Stimulated activated CD4-positive, alpha-beta T cell treated with anti-CD3 and anti-CD28 coated beads, Interleukin-12 subunit alpha, Interleukin-12 subunit beta, amount 100 ng/mL, for 48 hours (primary cell): ENCODE measurements around the gene TGM5.
A peak's percentile ranks its signal among the peaks of the same experiment; 100 is the strongest.
"Not testable (repeated sequence)": the region's sequence is repeated elsewhere in the genome, so short reads cannot be mapped to it uniquely, and the experiment has no call there.

Experiments used
- DNase-seq, 3 donors: peaks; one replicate each; pipeline ENCODE4 v3.0.0-alpha.2; 2020; ENCODE audit warnings: low read depth in 2 of 3, low spot score in 1 of 3

TGM5 gene

GRCh38 chr15:43275740-43276562 lies 9.2 kb upstream of the TGM5 start:
- DNase-seq, result no peak

DNA sequence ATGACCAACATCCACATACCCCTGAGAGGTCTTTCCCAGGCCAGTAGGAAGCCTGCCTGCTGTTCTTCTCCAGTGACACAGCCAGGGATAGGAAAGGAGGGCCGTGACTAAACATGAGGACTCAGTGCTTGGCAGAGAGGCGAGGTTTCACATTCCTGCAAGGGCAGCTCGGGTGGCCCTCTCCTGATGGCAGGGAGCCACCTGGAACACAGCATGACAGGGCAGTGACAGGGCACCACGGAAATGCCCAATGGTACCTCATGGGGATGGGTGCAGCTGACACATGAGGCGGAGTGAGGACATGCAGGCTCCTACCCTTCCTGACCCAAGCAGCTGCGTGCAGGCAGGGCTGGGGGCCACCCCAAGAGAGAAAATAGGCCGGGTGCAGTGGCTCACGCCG lies 7.4 kb upstream of the TGM5 start:
- no peak for DNase-seq

DNA sequence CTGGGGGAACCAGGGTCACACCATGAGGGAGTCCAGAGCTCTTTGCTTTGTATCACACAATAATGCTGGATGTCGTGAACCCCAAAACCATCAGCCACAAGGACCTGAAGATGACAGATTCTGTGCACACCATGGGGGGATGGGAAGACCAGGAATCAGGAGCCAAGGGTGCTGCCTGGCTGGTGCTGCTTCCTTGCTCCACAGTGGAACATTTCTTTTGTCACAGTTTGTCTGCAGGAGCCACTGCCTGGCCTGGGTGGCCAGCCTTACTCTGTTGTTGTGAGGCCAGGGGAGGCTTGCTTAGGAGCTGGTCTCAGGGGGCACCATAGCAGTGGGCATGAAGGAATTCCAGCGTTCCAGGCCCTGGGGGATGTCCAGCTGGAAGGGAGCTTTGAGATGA lies 6.5 kb upstream of the TGM5 start:
- DNase-seq, result no peak

GRCh38 chr15:43271908-43272307 lies 5.2 kb upstream of the TGM5 start:
- DNase-seq, result not testable (repeated sequence)

- DNase-seq, result no peak
Measured at GRCh38 chr15:43270676-43271306, 4.1 kb upstream of the TGM5 start.

GRCh38 chr15:43270113-43270665 lies 3.5 kb upstream of the TGM5 start:
- DNase-seq, result no peak

DNA sequence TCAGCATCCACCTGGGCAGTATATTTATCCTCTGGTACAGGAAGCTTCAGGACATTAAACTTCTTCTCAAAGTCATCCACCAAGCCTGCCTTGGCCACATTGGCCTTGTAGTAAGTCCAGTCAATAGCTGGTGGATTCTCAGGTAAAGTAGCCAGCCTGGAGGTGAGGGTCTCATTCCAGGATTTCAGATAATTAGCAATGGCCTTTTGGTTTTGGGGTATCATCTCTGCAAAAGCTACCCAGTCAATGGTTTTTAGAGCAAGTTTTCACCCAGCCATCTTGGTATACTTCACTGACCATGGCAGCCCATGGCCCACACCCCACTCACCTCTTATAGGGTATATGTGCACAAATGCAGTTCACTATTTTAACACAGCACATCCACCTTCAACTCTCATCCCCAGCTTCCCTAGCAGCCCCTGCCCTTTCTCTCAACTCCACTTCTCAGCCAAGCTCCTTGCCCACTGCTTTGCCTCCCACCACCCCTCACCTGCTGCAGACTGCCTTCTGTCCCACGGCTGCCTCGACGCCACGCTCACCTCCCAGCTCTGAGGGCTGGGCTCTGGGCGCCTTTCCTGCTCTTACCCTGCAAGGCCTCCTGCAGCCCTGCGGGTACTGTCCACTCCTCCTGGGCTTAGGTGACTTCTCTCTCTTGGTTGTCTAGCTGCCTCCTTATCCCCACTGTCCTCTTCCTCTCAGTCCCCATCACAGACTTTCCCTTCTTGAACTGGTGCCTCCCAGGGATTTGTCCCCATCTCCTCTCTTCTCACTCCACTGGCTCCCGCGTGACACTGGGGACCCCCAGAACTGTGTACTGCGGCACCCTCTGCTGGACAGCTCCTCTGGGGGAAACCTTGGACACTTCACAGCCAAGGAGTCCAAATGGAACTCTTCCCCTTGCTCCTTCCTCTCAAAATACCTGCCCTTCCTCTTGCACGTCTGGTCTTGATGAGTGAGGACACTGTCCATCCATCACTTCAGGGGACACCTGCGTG lies 1.7 kb upstream of the TGM5 start:
- DNase-seq, result no peak

DNA sequence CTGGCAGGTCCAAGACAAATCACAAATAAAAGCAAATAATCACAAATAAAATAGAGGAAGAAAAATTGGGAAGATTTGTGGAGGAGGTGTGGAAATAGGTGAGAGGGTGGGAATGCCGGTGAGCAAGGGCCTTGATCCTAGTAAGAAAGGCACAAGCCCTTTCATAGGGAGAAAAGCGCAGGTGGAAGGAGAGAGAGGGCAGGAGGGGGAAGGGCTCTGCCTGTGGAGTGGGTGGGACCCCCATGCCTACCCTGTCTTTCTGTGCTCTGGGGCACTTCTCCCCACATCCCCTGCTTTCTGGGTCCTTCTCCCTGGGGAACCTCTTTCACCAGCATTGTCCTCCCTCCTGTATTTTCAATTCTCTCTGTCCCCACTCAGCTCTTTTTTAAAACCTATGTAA lies 711 bp upstream of the TGM5 start:
- no peak for DNase-seq

- no peak for DNase-seq
Measured at GRCh38 chr15:43266386-43266785, 342 bp downstream of the TGM5 start.

DNA sequence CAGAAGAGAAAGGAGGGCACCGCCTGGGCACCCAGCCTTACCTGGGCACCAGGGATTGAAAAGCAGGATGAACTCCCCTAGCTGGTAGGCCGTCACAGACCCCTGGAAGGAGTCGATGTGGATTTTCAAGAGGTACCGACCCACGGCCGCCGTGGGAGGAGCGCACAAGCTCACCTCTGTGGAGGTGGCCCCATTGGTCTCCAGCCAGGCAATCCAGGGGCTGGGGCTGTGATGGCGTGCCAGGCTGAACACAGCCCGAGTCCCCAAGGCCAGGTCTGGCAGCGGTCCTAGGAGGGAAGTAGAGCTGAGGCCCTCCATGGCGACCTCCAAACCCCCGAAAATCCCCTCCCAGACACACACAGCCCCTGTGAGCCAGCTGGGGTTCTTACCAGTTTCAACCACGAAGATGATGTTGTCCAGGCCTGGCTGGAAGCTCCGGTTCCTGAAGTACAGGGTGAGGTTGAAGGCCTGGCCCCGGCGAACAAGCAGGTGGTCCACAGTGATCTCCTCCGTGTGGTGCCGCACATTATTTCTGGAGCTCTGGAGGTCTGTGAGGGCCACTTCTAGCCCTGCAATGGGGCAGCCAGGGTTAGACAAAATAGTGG lies 6.6 kb downstream of the TGM5 start:
- DNase-seq, result no peak

DNA sequence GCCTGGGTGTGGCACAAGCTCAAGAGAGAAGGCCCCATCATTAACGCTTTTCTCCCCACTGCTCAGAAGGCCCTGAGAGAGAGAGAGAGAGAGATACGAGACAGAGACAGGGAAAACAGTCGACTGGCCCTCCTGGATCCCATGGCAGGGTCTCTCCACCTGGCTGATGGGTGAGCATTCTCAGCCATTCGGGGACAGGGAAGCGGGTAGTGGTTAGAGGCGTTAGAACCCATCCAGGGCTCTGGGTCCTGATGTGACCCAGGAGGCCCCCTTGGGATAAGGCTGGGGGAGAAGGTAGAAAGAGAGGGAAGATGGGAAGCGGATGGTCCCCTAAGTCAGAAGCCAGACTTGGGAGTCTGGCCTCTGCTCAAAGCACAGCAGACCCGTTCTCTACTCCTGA lies 7.9 kb downstream of the TGM5 start:
- DNase-seq, result no peak

DNA sequence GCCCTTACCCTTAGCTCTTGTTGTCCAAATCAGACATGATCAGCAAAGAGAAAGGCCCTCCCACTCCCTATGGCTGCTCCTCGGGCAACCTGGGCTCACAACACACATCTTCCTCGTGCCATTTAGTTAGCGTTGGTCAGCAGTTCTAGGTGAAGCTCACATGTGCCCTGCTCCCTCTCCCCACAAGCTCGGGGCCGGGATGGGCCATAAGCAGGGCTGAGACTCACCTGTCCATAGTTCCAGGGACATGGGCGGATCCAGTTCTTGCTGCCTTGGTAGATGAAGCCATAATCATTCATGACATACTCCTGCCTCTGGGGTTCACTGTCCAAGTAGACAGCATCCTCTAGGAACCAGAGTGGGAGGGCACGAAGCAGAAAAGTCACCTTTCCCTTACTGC lies 10.4 kb downstream of the TGM5 start:
- DNase-seq, result no peak

DNA sequence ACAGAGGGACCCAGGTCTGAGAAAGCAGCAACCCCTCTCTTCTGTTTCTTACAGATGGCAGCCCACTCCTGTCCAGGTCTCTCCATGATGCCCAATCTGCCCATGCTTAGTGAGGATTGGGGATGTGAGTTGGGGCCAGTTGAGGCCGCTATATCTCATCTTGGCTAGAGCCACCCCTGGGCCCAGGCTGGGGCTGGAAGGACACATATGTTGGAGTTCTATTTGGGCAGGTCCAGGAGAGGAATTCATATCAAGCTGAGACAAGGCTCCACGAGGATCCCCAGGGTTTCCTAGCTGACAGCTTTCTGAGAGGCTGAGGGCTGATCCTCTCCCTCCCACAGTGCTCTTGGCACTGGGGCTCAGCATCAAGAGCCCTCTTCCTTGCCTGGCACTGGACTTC lies 11.4 kb downstream of the TGM5 start:
- no peak for DNase-seq

DNA sequence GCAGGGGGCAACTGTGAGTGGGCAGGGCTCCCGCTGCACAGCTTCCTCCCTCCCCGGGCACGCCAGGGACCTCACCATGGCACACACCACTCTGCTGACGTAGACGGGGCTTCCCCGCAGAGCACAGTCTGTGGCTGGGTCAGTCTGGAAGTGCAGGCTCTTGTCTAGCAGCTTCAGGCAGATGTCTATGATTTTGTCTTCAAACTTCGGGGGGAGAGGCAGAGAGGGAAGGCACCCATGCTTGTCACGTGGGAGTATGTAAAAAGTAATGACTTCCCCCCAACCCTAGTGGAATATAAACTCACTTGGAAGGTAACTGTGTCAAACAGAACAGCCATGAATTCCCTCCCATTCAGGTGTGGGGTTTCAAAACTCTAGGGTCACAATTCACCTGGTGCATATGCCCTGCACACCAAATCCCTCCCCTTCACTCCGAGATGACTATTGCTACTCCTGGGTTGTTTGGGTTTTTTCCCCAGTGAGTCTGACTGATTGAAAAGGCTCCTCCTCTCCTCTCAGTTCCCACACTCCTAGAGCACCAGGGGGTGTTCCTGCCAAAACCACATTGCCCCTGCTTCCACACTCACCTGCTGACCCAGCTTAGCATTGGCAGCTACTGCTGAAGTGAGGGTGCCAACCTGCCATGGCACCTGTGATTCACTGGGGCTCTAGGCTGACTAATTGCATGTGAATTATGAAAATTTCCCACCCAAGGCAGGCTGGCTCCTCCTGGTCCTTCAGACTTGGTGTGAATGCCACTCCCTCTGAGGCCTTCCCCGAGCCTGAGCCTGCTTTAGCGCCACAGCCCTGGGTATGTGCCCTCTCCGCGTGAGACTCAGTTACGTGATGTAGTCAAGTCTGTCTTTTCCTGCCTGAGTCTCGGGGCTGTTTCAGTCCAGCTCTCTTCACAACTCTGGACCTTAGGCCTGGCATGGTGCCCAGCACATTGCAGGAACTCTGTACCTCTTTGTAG lies 13.0 kb downstream of the TGM5 start:
- DNase-seq, result no peak

DNA sequence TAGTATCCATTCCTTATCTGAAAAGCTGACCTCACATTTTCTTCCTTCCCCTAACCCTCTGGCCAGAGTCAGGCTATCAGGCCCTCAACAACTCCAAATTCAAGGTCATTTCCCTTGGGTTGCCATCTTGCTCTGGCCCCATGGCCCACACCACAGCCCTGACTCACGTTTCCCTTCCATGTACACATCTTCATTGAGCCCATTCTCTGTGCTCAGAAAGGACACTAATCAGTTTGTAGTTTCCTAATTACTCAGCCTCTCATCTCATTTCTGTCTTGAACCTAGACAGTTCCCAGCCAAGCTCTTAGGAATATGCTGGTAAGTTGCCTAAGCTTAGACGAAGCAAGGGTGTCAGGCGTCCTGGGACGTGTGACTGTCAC lies 14.9 kb downstream of the TGM5 start:
- DNase-seq, result peak in 1 of 3 donors; percentile 19

GRCh38 chr15:43251185-43251870 lies 15.4 kb downstream of the TGM5 start:
- DNase-seq, result no peak

GRCh38 chr15:43250785-43251184 lies 15.9 kb downstream of the TGM5 start:
- no peak for DNase-seq

GRCh38 chr15:43249699-43250203 lies 17.0 kb downstream of the TGM5 start:
- DNase-seq, result no peak

GRCh38 chr15:43249236-43249635 lies 17.5 kb downstream of the TGM5 start:
- DNase-seq, result no peak
